ENCODE measurements around the gene PLEKHD1.

The PLEKHD1 gene

GRCh38 chr14:69458350-69458749 lies 26.2 kb upstream of the PLEKHD1 start:
- ChIA-PET POLR2A (no interaction called here), CTCF (interaction anchor here (1.1 to 9.1 kb wide), 18 partner anchors 9 to 216 kb away, joined by 3 to 80 read pairs (median 7); partner anchors contain the start of gene GALNT16)
- no peak for DNase-seq (ENCODE audit: extremely low spot score)
- TF ChIP-seq, protein P1, sequence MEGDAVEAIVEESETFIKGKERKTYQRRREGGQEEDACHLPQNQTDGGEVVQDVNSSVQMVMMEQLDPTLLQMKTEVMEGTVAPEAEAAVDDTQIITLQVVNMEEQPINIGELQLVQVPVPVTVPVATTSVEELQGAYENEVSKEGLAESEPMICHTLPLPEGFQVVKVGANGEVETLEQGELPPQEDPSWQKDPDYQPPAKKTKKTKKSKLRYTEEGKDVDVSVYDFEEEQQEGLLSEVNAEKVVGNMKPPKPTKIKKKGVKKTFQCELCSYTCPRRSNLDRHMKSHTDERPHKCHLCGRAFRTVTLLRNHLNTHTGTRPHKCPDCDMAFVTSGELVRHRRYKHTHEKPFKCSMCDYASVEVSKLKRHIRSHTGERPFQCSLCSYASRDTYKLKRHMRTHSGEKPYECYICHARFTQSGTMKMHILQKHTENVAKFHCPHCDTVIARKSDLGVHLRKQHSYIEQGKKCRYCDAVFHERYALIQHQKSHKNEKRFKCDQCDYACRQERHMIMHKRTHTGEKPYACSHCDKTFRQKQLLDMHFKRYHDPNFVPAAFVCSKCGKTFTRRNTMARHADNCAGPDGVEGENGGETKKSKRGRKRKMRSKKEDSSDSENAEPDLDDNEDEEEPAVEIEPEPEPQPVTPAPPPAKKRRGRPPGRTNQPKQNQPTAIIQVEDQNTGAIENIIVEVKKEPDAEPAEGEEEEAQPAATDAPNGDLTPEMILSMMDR (IDR thresholded peaks at IDR 0.05; ENCODE audit: control extremely low read depth, extremely low read depth, low read depth, missing control alignments) = no peak

GRCh38 chr14:69459122-69459521 lies 25.4 kb upstream of the PLEKHD1 start:
- POLR2A ChIA-PET = interaction anchor here (0.6 kb wide), 1 partner anchor 79 kb away, joined by 3 read pairs; no protein-coding TSS in a partner anchor
- TF ChIP-seq, protein P1 (IDR thresholded peaks at IDR 0.05; ENCODE audit: control extremely low read depth, extremely low read depth, low read depth, missing control alignments) = no peak
- CTCF ChIA-PET = interaction anchor here (1.1 to 9.1 kb wide), 24 partner anchors 10 to 334 kb away, joined by 3 to 80 read pairs (median 6); partner anchors contain the start of gene GALNT16
- DNase-seq (ENCODE audit: extremely low spot score) = no peak

DNA sequence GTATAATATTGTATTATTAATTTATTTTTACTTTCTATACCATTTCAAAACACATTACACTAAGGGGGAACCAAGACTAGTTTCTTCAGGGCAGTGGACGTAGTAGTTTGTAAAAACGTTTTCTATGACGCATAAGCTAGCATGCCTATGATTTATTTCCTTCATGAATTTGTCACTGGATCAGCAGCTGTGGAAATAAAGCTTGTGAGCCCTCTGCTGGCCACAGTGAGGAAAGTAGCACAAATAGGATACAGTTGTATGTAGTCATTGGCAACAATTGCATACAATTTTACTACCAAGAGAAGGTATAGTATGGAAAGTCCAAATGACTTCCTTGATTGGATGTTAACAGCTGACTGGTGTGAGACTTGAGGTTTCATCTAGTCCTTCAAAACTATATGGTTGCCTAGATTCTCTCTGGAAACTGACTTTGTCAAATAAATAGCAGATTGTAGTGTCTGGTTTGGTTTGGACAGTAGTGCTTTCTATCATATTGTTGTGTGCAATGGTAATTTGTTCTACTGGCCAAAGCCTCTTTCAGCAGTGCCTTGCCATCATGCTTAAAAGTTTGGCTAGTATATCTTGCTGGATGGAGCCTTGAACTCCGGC lies 24.3 kb upstream of the PLEKHD1 start:
- ChIA-PET POLR2A (no interaction called here), CTCF (interaction anchor here (0.7 to 9.1 kb wide), 31 partner anchors 10 to 404 kb away, joined by 3 to 80 read pairs (median 5); partner anchors contain the start of gene GALNT16)
- TF ChIP-seq, protein P1 (IDR thresholded peaks at IDR 0.05; ENCODE audit: control extremely low read depth, extremely low read depth, low read depth, missing control alignments) = peak; percentile 87
- DNase-seq (ENCODE audit: extremely low spot score) = peak; percentile 68

DNA sequence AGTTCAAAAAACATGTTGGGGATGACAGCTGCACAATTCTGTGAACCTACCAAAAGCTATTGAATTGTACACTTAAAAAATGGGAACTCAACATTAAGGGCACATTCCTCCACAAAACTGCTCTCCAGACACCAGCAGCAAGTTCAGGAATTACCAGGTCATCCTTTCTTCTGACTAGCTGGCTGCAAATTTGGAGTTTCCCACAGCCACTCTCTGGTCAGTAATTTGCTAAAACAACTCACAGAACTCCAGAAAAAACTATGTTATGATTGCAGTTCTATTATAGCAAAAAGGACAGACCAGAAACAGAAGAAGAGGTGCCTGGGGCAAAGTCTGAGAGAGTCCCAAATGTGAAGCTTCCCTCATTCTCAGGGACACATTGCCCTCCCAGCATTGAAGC lies 20.1 kb upstream of the PLEKHD1 start:
- POLR2A ChIA-PET = no interaction called here
- CTCF ChIA-PET = interaction anchor here (1.2 to 9.1 kb wide), 4 partner anchors 11 to 222 kb away, joined by 3 to 80 read pairs (median 14); no protein-coding TSS in a partner anchor
- TF ChIP-seq, protein P1 (IDR thresholded peaks at IDR 0.05; ENCODE audit: control extremely low read depth, extremely low read depth, low read depth, missing control alignments) = no peak
- DNase-seq (ENCODE audit: extremely low spot score) = no peak

DNA sequence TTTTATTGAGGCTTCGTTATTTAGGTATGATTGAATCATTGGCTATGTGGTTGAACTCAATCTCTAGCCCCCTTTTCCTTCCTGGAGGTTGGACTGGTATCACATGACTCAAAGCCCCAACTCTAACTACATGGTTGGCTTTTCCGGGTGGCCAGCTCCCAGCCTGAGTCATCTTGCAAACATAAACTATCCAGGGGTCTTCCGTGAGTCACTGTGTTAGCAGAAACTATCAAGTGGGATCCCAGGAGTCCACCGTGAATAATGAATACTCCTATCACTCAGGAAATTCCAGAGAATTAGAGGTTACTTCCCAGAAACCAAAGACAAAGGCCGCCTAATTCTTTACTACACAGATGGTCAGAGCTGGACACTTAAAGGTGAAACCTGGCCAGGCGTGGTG lies 19.7 kb upstream of the PLEKHD1 start:
- POLR2A ChIA-PET = no interaction called here
- DNase-seq (ENCODE audit: extremely low spot score) = no peak
- CTCF ChIA-PET = interaction anchor here (1.2 to 9.1 kb wide), 4 partner anchors 10 to 223 kb away, joined by 3 to 80 read pairs (median 14); no protein-coding TSS in a partner anchor
- TF ChIP-seq, protein P1 (IDR thresholded peaks at IDR 0.05; ENCODE audit: control extremely low read depth, extremely low read depth, low read depth, missing control alignments) = no peak

DNA sequence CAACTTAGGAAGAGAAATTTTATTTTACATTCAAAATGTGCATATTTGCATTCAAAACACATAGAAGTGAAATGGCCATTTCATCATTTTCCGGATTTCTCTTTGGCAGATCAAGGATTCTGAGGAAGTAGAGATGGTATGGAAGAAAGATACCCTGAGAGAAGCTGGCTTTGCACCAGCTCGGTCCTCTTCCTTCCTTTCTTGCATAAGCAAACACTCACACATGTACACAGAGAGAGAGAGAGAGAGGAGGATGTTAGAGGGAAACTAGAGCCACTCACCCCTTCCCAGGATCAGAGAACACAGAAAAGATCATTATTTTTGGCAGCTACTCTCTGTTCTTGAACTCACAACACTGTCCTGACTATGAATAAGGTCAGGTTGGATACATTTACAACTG lies 15.6 kb upstream of the PLEKHD1 start:
- POLR2A ChIA-PET = no interaction called here
- DNase-seq (ENCODE audit: extremely low spot score) = no peak
- TF ChIP-seq, protein P1 (IDR thresholded peaks at IDR 0.05; ENCODE audit: control extremely low read depth, extremely low read depth, low read depth, missing control alignments) = no peak
- CTCF ChIA-PET = interaction anchor here (4.9 kb wide), 1 partner anchor 9 kb away, joined by 25 read pairs; no protein-coding TSS in a partner anchor

All from GM10248 (cell line).